Limb (tissue), 2 donors: ENCODE measurements around the gene PER2.
"Not testable (repeated sequence)": the region's sequence is repeated elsewhere in the genome, so short reads cannot be mapped to it uniquely, and the experiment has no call there.

Experiments used
- DNase-seq, 2 donors: peaks; one replicate each; pipeline ENCODE4 v3.0.0-alpha.2; 2016; ENCODE audit errors: extremely low spot score in 2 of 2

Gene PER2

DNA sequence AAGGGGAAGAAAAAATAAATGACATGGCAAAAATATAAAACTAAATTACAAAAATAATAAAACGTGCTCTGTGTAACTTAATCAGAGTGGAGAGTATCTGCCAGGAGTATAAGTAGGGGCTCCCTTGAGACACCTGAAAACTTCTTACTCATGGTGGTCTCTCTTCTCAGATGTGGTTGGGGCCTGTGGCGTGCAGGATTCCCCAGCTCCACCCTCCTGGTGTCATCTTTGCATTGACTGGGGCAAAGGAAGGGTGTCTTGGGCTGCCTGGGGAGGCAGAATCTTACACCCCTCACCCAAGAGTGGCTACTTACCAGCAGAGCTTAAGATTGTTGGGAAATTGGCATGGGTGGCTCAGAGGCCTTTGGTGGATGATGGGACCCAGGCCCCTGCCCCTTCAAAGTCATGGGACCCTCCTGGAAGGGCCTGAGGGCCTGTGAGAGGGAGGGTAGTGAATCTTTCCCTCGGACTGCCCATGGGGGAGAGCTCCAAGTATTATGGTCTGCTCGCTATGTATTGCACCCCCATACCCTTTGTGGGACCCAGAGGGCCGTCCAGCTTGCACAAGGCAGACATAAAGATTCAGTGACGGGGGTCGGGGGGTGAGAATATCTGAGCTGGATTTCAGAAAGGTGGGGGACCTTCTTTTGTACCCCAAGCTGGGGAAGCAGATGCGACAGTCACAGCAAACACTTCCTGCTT lies 25.0 kb upstream of the PER2 start:
- no peak for DNase-seq

DNA sequence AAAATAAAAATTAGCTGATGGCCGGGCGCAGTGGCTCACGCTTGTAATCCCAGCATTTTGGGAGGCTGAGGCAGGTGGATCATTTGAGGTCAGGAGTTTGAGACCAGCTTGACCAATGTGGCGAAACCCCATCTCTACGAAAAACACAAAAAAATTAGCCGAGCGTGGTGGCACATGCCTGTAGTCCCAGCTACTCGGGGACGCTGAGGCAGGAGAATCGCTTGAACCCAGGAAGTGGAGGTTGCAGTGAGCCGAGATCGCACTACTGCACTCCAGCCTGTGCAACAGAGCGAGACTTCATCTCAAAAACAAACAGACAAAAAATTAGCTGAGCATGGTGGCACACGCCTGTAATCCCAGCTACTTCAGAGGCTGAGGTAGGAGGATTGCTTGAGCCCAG lies 22.3 kb upstream of the PER2 start:
- not testable (repeated sequence) for DNase-seq

DNA sequence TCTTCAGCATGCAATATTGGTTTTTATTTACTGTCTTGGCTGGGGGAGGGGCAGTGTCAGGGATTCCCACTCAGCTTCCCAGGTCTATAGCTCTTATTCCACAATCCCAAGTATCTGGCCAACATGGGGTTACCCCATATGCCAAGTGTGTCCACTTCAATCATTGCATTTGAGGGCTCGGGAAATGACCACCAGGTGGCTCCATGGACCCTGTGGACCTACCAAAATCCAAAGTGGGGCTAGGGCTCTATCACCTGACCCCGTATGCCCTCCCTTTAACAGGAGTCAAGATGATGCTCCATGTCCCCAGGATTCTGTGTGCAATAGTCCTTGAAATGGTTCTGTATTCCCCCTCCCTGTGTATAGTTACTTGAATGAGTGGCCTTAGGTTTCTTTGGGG lies 19.8 kb upstream of the PER2 start:
- no peak for DNase-seq

DNA sequence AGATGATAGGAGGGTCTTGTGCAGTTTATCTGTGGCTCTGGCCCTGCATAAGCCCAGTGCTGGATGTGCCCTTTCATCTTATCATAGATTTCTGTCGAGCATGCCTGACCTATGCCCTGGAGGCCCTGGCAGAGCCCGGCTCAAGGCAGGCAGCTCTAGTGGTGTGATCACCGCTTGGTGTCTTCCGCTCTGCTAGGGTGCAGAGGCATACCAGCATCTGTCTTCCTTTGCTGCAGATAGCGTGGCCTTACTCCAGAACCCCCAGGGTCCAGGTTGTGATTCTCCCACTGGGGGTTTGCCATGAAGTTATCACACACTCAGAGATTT lies 18.2 kb upstream of the PER2 start:
- no peak for DNase-seq

DNA sequence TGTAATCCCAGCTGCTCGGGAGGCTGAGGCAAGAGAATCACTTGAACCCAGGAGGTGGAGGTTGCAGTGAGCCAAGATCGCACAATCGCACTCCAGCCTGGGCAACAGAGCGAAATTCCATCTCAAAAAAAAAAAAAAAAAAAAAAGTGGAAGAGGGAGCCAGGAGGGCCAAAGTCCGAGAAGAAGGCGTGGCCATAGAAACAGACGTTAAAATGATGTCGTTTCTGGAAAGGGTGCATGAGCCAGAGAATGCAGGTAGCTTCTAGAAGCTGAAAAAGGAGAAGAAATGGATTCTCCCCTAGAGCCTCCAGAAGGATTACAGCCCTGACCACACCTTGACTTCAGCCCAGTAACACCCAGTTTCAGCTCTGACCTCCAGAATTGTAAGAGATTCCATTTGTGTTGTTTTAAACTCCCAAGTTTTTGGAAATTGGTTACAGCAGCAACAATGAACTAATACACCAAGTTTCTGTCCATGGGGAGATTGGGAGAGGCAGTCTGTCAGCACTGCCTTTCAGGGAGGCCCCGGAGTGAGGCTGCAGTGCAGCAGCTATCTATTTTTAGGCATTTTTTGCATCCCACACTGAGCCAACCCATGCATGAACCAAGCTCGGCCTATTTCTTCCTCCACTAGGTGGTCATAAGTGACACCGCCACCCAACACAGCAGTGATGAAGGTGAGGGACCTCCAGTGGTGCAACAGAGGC lies 17.7 kb upstream of the PER2 start:
- DNase-seq: peak in 1 of 2 donors; percentile 0

DNA sequence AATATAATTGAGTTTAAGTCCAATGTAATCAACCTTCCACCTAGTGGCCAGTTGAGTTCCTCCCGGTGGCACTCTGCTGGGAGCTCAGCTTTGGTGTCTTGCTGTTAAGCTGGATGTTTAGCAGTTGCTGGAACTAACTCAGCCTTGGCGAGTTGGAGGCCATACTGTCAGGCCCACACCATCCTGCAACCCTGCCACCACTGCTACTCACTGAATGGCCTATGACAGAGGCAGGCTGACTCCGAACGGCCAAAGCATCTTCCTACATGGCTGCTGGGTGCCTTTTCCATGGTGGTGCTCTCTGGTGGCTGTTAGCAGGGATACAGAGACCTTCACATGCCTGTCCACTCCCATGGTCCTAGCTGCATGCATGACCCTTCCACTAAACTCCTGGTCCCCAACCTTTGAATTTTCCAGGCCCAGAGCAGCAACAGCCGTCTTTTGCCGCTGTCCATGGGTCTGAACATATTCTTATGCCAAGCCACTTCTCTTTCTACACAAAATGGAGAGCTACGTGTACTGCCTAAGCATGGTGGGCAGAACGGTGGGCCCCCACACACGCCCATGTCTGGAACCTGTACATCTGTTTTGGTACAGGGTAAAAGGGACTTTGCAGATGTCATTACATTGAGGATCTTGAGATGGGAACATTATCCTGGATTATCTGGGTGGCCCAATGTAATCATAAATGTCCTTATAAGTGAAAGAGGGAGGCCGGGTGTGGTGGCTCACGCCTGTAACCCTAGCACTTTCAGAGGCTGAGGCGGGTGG lies 16.9 kb upstream of the PER2 start:
- no peak for DNase-seq

DNA sequence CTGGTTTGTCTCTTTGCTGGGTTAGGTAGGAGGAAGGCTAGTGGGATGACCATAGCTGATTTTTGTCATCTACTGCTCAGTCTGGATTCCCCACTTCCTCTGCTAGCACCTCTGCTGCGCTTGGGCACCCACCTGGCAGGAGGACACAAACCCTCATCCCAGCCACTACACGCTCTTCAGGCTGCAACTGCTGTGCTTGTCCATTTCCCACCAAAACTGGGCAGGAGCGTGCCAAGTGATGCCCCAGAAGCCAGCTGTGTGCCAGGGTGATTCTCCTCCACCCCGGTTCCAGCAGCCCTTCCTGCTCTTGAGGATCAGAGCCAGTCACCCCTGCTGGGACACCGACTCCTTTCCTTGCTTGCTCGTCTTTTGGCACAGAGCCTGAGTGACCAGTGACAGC lies 15.7 kb upstream of the PER2 start:
- no peak for DNase-seq

DNA sequence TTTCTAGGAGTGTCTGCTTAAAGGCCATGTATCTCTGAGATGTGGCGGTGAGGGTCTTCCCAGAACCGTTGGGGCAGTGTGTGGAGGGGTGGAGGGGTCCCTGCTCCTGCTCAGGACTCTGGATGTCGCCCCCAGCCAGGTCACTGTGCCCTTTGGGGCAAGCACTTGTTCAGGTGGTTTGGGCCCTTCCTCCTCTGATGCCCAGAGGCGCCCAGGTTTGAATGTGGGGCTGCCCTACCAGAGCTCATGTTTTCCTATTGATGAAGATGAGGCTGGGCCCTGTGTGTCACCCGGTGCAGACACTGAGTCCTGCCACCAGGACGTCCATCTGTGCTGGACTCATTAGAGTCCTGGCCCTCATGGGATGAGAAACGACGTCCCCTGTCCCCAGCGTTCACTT lies 14.3 kb upstream of the PER2 start:
- no peak for DNase-seq

DNA sequence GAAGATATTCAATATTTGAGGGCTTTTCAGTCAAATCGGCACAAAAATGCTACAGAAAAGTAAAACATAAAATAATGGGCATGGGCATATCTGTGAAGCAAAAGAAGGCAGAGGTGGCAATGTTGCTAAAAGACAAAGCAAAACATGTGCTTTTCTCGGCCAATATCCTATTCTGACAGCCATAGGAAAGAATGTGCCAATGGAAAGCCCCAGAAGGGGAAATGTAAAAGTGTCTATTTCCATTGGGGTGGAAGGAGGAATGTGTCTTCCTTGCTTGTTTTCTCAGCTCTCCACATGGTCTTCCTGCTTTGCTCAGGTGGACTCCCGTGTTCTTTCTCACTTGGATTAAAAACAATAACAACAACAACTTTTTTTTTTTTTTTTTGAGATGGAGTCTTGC lies 13.7 kb upstream of the PER2 start:
- no peak for DNase-seq

DNA sequence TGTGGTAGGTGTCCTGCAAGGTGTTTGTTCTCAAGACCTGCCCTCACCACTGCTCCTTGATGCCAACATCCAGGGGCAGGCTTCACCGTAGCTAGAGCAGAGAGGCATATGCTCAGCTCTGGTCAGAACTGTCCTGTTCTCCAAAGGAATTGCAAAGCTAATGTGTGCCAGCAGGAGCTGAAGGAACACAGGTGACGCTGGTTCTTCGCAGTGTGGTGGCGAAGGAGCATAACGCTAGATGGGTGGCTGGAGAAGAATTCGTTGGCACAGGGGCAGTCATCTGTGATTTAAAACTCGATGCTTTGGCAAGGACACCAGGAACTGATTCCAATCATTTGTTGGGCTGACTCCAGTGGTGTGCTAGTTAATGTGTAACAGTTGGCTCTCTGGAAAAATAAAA lies 11.4 kb upstream of the PER2 start:
- no peak for DNase-seq

DNA sequence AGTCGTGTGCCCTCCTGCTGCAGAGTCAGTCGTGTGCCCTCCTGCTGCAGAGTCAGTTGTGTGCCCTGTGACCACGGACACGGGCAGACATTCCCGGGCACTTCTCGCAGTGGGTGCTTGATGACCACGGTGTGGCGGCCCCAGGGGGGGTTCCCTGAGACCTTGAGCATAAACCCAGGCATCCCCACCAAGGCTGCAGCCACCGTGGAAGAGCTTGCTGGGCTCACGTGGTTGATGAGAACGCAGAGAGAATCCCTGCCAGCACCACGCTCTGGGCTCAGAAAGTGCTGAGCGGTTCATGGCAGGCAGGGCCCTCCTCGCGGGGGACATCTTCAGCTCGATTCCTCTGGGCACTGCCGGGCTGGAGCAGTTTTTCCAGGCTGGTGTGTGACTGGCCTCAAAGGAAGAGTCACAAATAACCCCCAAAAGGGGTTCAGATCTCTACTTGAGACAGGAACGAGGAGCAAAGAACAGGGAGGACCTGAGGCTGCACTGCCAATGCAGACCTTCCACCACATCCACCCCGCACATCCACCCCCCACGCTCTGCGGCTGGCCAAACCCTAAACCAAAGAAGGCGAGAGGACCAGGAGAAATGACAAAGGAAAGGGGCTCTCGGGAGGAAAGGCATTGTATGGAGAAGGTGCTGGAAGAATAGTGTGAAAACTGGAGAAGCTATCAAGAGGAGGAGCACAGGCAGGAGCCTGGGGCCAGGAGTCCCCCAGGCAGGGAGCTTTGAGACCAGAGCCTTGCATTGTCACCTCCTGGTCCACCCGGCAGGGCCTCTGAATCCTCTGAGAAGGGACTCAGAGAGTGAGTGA lies 8.4 kb upstream of the PER2 start:
- DNase-seq: no peak

DNA sequence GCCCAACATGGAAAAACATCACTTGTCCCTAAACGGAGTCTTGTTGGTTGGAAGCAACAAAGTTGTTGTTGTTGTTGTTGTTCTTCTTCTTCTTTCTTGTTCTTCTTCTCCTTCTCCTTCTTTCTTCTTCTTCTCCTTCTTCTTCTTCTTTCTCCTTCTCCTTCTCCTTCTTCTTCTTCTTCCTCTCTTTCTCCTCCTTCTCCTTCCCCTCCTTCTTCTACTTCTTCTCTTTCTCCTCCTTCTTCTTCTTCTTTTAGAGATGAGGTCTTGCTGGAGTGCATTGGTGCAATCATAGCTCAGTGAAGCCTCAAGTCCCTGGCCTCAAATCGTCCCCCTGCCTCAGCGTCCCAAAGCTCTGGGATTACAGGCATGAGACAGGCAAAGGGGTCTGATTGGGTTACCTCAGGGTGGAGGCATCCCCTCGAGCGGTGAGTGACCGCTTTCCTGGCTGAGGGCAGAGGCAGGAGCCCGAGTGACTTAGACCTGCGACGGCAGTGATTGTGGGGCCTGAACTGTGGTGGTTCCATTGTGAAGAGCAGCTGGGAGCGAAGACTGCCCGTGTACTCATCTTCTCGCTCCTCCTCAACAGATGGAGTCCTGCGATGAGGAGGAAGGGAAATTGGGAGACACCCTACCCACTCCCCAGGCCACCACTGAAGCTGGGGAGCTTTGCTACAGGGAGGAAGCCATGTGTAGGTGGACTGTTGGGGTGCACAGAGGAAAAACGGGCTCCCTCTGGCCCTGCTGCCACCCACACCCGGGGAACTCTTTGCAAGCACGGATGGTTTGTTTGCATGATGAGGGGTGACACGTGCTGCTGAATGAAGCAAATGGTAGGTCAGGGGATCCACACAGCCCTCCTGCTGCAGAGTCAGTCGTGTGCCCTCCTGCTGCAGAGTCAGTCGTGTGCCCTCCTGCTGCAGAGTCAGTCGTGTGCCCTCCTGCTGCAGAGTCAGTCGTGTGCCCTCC lies 7.0 kb upstream of the PER2 start:
- no peak for DNase-seq

DNA sequence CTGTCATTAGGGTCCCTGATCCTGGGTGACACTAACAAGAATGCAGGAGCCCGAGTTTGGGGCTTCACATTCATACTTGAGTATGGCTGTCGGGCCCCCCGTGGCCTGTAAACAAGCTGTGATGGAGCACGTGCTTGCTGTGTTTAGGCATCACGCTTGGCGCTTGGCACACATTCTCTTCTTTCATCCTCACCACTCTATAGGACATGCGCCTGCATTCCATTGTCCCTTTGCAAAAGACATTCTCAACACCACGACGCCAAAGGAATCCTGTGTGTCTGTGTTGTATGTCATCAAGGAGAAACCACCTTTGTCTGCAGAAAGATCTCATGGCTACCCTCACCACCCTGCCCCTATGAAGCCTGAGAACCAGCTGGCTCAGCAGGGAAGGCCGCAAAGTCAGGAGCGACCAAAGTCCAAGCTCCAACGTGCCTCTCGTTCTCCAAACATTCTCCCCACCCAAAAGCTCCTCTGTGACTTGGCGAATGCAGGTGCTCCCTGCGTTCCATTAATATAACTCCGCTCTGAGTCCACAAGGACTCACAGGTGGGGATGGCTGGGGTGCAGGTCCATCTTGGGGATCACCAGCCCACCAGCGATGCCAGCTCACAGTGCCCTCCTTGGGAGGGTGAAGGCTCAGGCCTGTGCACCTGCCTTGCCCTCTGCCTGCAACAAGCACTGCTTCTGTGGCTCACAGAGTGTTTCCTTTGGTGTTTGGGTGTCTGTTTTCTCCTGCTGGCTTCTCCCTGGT lies 6.2 kb upstream of the PER2 start:
- DNase-seq: no peak

DNA sequence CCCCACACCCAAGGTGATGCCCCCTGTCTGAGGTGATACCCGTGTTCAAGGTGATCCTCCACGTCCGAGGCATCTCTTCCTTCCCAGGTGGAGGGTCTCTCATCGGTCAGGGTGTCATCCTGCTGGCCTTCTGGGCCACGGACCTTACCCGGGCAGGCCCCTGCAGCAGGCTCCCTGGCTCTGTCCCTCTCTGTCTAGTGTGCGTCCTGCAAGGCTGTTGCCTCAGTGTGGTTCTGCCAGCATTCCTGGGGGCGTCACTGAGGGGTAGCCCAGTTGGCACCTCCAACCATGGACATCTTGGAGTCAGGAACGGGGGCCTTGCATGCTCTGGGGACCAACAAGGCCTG lies 5.6 kb upstream of the PER2 start:
- no peak for DNase-seq

DNA sequence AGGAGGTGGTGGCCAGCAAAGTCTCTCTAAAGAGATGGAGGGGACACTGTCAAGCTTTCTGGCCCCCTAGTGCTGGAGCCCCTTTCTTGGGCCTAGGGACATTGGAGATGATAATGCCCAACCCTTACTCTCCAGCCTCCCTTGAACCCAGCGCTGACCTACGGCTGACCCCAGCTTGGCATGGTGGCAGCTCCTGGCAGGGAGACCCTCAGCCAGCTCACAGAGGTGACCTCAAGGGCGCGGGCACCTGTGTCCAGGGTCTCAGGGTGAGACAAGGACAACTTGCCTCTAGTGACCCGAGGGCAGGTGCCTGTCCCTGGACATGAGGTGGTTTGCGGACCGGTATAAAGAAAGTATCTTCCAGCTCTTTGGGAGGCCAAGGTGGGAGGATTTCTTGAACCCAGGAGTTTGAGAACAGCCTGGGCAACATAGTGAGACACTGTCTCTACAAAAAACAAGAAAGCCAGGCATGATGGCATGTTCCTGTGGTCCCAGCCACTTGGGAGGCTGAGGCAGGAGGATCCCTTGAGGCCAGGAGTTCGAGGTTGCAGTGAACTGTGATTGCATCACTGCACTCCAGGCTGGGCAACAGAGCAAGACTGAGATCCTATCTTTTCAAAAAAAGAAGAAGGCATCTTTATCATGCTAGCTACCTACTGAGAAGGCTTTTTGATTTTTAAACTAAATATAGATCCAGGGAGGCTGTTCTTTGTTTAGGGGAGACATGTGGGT lies 3.3 kb upstream of the PER2 start:
- DNase-seq: no peak

DNA sequence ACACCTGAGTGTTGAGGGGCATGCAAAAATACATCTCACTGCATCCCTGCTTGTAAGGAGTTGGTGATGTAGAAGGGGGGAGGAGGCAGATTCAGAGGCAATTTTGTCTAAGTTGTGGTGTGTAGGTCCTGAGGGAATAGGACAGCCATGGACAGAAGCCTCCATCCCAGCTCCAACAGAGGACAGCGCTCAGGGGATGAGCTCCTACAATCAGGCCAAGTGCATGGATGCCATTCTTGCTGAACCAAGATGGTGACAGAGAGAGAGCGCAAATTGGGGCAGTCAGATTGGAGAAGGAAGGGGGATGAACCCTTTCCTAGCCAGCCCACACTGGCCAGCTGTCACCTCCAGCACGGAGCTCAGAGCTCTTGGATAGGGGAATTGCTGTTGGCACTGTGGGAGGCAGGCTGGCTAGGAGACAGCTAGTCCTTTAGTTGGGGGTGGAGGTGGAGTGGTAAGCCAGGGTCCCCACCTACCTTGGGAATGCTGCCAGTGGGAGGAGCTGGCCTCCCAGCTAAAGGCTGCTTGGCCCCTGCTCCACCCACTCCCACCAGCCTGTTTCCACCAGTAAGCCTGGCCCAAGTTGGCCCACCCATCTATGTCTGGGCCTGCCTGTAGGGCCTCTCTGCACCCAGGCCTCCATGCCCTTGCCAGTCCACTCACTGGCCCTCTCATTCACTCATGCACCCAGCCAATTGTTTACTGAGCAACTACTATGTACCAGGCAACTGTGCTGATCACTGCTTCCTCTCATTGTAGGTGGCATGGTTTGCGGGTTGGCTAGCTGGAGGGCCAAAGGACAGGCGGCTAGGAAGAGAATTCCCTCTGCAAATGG lies 2.5 kb upstream of the PER2 start:
- DNase-seq: no peak

DNA sequence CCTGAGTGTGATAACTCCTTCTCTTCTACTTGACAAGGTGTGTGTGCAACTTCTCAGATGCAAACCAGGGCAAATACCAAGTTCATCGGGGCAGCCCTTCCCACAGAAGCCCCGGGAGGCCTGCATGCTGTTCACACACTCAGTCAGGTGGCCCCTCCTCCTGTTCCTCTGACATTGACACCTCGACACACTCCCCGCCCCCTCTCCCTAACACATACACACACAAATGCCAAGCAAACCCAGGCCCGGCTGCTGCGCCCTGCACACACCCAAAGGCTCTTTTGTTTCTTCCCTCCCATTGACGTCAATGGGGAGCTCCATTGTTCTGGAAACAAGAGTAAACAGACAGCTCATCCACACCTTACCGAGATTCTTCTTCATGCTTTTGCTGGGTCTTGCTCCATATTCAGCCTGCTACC lies 1.7 kb upstream of the PER2 start:
- no peak for DNase-seq

DNA sequence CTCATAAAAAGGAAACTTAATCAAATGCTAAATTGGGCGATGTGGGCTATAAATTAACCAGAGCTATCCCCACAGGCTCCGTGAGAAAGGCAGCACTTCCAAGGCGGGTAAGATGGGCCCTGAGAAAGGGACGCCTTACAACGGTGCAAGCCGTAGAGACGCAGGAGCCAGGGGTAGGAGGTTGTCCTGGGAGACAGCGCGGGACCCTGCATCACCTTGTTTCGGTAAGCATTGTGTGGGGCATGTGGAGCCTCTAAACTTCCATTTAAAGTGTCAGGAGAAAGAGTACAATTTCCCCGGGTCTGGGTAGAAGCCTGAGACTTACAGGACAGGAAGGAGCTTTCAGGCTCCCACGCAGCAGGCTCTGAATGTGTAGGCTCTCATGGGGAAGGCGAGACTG lies 1.2 kb upstream of the PER2 start:
- no peak for DNase-seq
